ENCODE measurements around the gene SF3B4.
"Not testable (repeated sequence)": the region's sequence is repeated elsewhere in the genome, so short reads cannot be mapped to it uniquely, and the experiment has no call there.

Gene SF3B4

GRCh38 chr1:149949911-149950310 is 22.3 kb upstream of the SF3B4 start:
- Histone ChIP-seq H3K36me3 (replicated peaks) (peaks cover 38% of the 10 kb centered on the region), H3K27me3 (replicated peaks) (no peaks in the 10 kb centered on the region), H3K27ac (no peak overlapping the region), H3K4me3 (ENCODE audit: low read depth, low read length) (no peak overlapping the region)
- DNase-seq = no peak
- in situ Hi-C loops (cut with HindIII; ENCODE audit: low pct_ligation_motif_present, low sequenced_read_pairs) = no loop called here
- TF ChIP-seq CTCF (IDR thresholded peaks at IDR 0.05; ENCODE audit: low read depth, low read length, missing control alignments) = no peak

- H3K27ac ChIP-seq = no peak overlapping the region
- no peak overlapping the region for H3K4me3 ChIP-seq (ENCODE audit: low read depth, low read length)
- H3K27me3 ChIP-seq (replicated peaks) = no peaks in the 10 kb centered on the region
- no peak for DNase-seq
- H3K36me3 ChIP-seq (replicated peaks) = peaks cover 50% of the 10 kb centered on the region
- in situ Hi-C loops (cut with HindIII; ENCODE audit: low pct_ligation_motif_present, low sequenced_read_pairs) = no loop called here
- no peak for TF ChIP-seq CTCF (IDR thresholded peaks at IDR 0.05; ENCODE audit: low read depth, low read length, missing control alignments)
Measured at GRCh38 chr1:149945206-149945605, 17.6 kb upstream of the SF3B4 start.

GRCh38 chr1:149942885-149943284 is 15.3 kb upstream of the SF3B4 start:
- DNase-seq = no peak
- H3K27ac ChIP-seq = no peak overlapping the region
- no peak overlapping the region for H3K4me3 ChIP-seq (ENCODE audit: low read depth, low read length)
- peaks cover 33% of the 10 kb centered on the region for H3K36me3 ChIP-seq (replicated peaks)
- in situ Hi-C loops (cut with HindIII; ENCODE audit: low pct_ligation_motif_present, low sequenced_read_pairs) = no loop called here
- no peaks in the 10 kb centered on the region for H3K27me3 ChIP-seq (replicated peaks)
- no peak for TF ChIP-seq CTCF (IDR thresholded peaks at IDR 0.05; ENCODE audit: low read depth, low read length, missing control alignments)

- DNase-seq = no peak
- in situ Hi-C loops (cut with HindIII; ENCODE audit: low pct_ligation_motif_present, low sequenced_read_pairs) = no loop called here
- no peak overlapping the region for H3K27ac ChIP-seq
- H3K27me3 ChIP-seq (replicated peaks) = no peaks in the 10 kb centered on the region
- H3K36me3 ChIP-seq (replicated peaks) = peaks cover 31% of the 10 kb centered on the region
- no peak overlapping the region for H3K4me3 ChIP-seq (ENCODE audit: low read depth, low read length)
- TF ChIP-seq CTCF (IDR thresholded peaks at IDR 0.05; ENCODE audit: low read depth, low read length, missing control alignments) = peak; percentile 65
Measured at GRCh38 chr1:149942207-149942606, 14.6 kb upstream of the SF3B4 start.

- Histone ChIP-seq H3K4me3 (ENCODE audit: low read depth, low read length) (no peak overlapping the region), H3K27me3 (replicated peaks) (no peaks in the 10 kb centered on the region), H3K36me3 (replicated peaks) (peaks cover 23% of the 10 kb centered on the region), H3K27ac (no peak overlapping the region)
- in situ Hi-C loops (cut with HindIII; ENCODE audit: low pct_ligation_motif_present, low sequenced_read_pairs) = no loop called here
- TF ChIP-seq CTCF (IDR thresholded peaks at IDR 0.05; ENCODE audit: low read depth, low read length, missing control alignments) = no peak
- DNase-seq = no peak
Measured at GRCh38 chr1:149940427-149940826, 12.8 kb upstream of the SF3B4 start.

- H3K4me3 ChIP-seq (ENCODE audit: low read depth, low read length) = peak overlapping the region; percentile 9
Measured at GRCh38 chr1:149938668-149939003, 11.0 kb upstream of the SF3B4 start.

More at GRCh38 chr1:149938668-149939003, 11.0 kb upstream of the SF3B4 start:
- DNase-seq; H3K27me3 ChIP-seq (replicated peaks); in situ Hi-C loops (cut with HindIII; ENCODE audit: low pct_ligation_motif_present, low sequenced_read_pairs); H3K36me3 ChIP-seq (replicated peaks): not testable (repeated sequence)
- H3K27ac ChIP-seq = peak overlapping the region; percentile 79
